ENCODE data around the gene DYNLT1.
A peak's percentile ranks its signal among the peaks of the same experiment; 100 is the strongest.
"Not testable (repeated sequence)": the region's sequence is repeated elsewhere in the genome, so short reads cannot be mapped to it uniquely, and the experiment has no call there.

Gene DYNLT1

GRCh38 chr6:158663625-158664165 lies 19.2 kb upstream of the DYNLT1 start:
- DNase-seq (ENCODE audit: low spot score): no peak

DNA sequence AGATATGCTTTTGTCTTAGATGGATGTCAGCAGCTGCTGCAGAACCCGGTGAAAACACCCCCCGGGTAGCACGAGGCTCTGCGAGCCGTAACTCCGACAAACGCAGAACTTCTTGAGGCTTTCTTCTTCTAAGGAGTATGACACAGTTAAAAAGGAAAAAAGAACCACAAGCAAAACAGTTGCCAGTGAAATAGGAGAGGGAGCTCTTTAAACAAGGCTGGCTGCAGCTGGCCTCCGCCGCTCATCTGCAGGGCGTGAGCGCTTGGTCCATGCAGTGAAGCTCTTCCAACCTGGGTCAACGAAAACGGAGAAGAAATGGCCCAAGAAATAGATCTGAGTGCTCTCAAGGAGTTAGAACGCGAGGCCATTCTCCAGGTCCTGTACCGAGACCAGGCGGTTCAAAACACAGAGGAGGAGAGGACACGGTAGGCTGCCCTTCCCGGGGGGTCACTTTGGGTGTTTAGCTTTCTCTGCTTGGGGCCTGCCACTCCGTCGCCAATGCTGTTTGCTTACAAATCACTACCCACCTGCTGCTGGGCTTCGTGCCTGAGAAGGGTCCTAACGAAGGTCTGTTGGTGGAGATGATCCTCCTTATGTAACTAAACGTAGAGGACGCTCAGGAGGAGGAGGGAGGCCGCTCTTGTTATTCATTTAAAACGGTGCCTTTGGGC lies 18.5 kb upstream of the DYNLT1 start:
- DNase-seq (ENCODE audit: low spot score): no peak

GRCh38 chr6:158662607-158662953 lies 18.0 kb upstream of the DYNLT1 start:
- no peak for DNase-seq (ENCODE audit: low spot score)

GRCh38 chr6:158661156-158661685 lies 16.7 kb upstream of the DYNLT1 start:
- DNase-seq (ENCODE audit: low spot score): no peak

DNA sequence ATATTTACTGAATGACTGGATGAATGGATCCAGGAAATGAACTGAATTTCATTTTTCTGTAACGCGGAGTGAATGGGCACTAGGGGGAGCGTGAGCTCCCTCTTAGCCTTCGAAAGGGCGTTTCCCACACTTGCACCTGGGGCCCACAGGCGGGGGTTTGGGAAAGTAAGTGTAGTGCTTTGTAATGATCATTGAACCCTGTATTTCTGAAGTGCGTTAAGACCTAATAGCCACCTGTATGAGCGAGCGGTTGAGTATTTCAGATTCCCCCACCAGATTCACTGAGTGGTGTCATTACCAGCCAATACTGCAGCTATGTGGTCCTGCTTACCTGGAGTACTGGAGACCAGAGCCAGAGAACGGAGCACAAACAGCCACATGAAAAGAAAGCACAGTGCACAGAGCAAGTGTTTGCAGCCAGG lies 15.8 kb upstream of the DYNLT1 start:
- no peak for DNase-seq (ENCODE audit: low spot score)

GRCh38 chr6:158656986-158657385 lies 12.4 kb upstream of the DYNLT1 start:
- not testable (repeated sequence) for DNase-seq (ENCODE audit: low spot score)

- no peak for DNase-seq (ENCODE audit: low spot score)
Observed at GRCh38 chr6:158655569-158656450, 11.3 kb upstream of the DYNLT1 start.

DNA sequence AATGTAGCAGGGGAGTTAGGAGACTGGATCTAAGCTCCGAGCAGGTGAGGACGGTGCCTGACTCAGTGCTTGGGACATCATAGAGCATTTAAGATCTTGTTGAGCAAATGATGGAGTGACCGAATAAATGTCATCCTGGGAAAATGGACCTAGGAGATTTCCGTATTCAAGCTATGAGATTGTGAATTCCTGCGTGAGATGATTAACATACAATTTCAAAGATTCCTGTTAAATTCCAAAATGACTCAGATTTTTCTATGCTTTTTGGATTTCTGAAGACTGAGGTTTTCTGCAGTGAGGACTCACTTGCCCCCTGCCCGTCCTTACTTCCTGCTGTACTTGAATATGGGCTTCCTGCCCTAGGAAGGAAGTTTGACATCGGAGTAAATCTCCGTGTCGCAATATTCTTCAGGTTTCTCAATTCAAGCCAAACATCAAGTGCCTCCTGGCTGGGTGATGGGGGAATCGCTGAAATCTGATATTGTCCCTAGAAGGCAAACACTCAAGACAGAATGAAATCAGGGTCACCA lies 10.5 kb upstream of the DYNLT1 start:
- DNase-seq (ENCODE audit: low spot score): peak; percentile 79

DNA sequence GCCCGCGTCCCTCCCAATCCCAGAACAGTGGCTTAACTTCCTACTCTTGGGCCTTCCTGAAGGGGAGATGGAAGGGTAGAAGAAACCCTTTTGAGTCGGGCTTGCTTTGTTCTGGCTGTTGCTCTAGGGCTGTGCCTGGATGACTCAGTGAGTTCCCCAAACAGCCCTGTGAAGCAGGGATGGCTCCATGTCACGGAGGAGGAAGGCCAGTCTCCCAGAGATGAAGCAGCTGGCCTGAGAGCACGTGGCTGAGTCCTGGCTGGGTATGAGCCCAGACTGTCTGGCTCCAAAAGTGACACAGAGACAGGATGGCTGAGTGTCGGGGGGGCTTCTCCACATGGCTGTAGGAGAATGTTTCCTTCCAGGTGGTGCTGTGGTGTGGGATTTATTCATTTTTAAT lies 10.0 kb upstream of the DYNLT1 start:
- DNase-seq (ENCODE audit: low spot score): peak; percentile 90

DNA sequence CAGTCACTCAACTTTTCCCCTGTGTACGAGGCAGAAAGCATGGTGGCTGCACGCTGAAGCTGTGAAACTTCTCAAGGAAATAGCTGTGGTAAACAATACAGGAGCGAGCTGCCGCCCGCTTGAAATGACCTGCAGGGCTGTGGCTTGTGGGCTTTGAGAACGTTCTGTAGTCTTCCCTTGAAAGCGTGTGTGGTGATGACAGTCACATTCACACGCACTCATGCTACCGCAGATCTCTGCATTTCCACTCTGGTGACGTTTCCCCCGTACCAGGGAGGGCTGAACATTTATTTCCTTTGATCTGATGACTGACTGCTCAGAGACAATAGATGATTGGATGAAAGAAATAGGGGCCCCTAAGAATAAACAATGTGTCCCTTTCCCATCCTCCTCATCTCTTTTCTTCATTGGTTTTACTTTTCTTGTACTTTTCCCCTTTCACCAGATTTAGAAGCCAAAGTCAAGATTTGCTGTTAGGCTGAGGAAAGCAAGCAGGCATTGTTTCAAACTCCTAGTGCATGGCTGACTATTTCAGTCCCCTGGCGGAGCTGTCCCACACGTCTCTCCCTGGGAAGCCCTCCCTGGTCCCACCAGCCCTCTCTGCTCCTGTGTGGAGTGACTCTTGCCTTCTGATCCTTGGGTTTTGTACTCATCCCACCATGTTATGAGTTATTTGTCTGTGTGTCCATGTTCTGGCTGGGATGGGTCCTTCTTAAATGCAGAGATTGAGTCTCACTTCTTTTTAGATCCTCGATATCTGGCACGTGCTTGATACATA lies 9.2 kb upstream of the DYNLT1 start:
- no peak for DNase-seq (ENCODE audit: low spot score)

DNA sequence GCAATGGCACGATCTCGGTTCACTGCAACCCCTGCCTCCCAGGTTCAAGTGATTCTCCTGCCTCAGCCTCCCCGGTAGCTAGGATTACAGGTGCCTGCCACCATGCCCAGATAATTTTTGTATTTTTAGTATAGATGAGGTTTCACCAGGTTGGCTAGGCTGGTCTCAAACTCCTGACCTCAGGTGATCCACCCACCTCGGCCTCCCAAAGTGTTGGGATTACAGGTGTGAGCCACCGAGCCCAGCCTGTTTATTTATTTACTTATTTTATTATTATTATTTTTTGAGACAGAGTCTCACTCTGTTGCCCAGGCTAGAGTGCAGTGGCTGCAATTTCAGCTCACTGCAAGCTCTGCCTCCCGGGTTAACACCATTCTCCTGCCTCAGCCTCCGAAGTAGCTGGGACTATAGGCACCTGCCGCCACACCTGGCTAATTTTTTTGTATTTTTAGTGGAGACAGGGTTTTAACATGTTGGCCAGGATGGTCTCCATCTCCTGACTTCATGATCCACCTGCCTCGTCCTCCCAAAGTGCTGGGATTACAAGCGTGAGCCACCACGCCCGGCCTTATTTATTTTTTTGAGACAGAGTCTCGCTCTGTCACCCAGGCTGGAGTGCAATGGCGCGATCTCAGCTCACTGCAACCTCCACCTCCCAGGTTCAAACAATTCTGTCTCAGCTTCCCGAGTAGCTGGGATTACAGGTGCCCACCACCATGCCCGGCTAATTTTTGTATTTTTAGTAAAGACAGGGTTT lies 7.6 kb upstream of the DYNLT1 start:
- DNase-seq (ENCODE audit: low spot score): not testable (repeated sequence)

GRCh38 chr6:158649289-158650143 lies 5.0 kb upstream of the DYNLT1 start, which contains the start of gene SYTL3:
SYTL3 (plus strand) TSS chr6:158650054; CDS start chr6:158663269, 13,215 bp downstream.
- peak; percentile 77 for DNase-seq (ENCODE audit: low spot score)

GRCh38 chr6:158648682-158649131 lies 4.2 kb upstream of the DYNLT1 start:
- peak; percentile 84 for DNase-seq (ENCODE audit: low spot score)

- no peak for DNase-seq (ENCODE audit: low spot score)
Observed at GRCh38 chr6:158647501-158647900, 3.0 kb upstream of the DYNLT1 start.

GRCh38 chr6:158646023-158646910 lies 1.7 kb upstream of the DYNLT1 start:
- no peak for DNase-seq (ENCODE audit: low spot score)

- no peak for DNase-seq (ENCODE audit: low spot score)
Observed at GRCh38 chr6:158645064-158646022, 800 bp upstream of the DYNLT1 start.

GRCh38 chr6:158643836-158644230 lies 710 bp downstream of the DYNLT1 start:
- DNase-seq (ENCODE audit: low spot score): peak; percentile 34

All from kidney capillary endothelial cell (primary cell).